IMR-90 (cell line): ENCODE data around the gene HEXIM1. TPM values are rescaled to one million over a fixed set of nuclear protein-coding genes. Genes with fewer than 3 reads are reported as not detected.

Experiments used
- ATAC-seq: fragments of 200-7000 bp; cut with Tn5 transposase; 2 replicates; pipeline ENCODE4 v1.9.1; 2020; ENCODE audit warnings: low read depth, mild to moderate bottlenecking, moderate library complexity
- BruUV-seq: library from RNA; stranded (reverse); fragments of 400-500 nt; replicated peaks from 2 replicates; lab custom pipeline; 2021; lab: Mats Ljungman, UMichigan
- CTCF ChIA-PET: fragments of 300-600 bp; formaldehyde crosslinking; extraction: SDS; loops from one replicate; lab custom pipeline; 2021; ENCODE audit warnings: antibody characterized with exemption; lab: Yijun Ruan, JAX
- POLR2A ChIA-PET: fragments of 300-600 bp; sonication (Branson Sonifier 250); formaldehyde crosslinking; loops from one replicate; lab custom pipeline; 2022; ENCODE audit warnings: antibody characterized with exemption; ENCODE audit not compliant: unreplicated experiment; lab: Charles Lee
- DNase-seq: peaks from one replicate; pipeline ENCODE4 v3.0.0; 2013
- H2AFZ ChIP-seq: replicated peaks from 2 replicates; pipeline ENCODE3; 2013; ENCODE audit warnings: low read length, mild to moderate bottlenecking; ENCODE audit not compliant: poor library complexity
- H2AK5ac ChIP-seq: 2 replicates; pipeline ENCODE4 v1.6.1; 2013; ENCODE audit warnings: low read depth, low read length, inconsistent platforms
- H2AK9ac ChIP-seq: replicated peaks from 2 replicates; pipeline ENCODE3; 2013; ENCODE audit warnings: mild to moderate bottlenecking, low read depth, low read length, moderate library complexity; ENCODE audit not compliant: poor library complexity
- H2BK120ac ChIP-seq: 2 replicates; pipeline ENCODE4 v1.6.1; 2013; ENCODE audit warnings: low read depth, low read length, inconsistent platforms
- H2BK15ac ChIP-seq: 3 replicates; pipeline ENCODE4 v1.6.1; 2013; ENCODE audit warnings: low read depth, low read length, inconsistent platforms
- H2BK20ac ChIP-seq: 2 replicates; pipeline ENCODE4 v1.6.1; 2013; ENCODE audit warnings: low read depth, mild to moderate bottlenecking, inconsistent platforms, low read length, moderate library complexity
- H2BK5ac ChIP-seq: 2 replicates; pipeline ENCODE4 v1.6.1; 2013; ENCODE audit warnings: mild to moderate bottlenecking, low read depth, low read length, inconsistent platforms; ENCODE audit not compliant: poor library complexity, severe bottlenecking
- H3K14ac ChIP-seq: replicated peaks from 2 replicates; pipeline ENCODE4 v1.6.1; 2013; ENCODE audit warnings: low read depth, low read length, inconsistent platforms
- H3K18ac ChIP-seq: 2 replicates; pipeline ENCODE4 v1.6.1; 2013; ENCODE audit warnings: low read depth, low read length, control low read depth
- H3K23ac ChIP-seq: 2 replicates; pipeline ENCODE4 v1.6.1; 2013; ENCODE audit warnings: low read depth, low read length, inconsistent platforms
- H3K27ac ChIP-seq: 2 replicates; pipeline ENCODE4 v1.5.1; 2013; ENCODE audit warnings: mild to moderate bottlenecking, control low read depth, low read length; ENCODE audit not compliant: insufficient read depth
- H3K27me3 ChIP-seq: 2 replicates; pipeline ENCODE4 v1.6.1; 2013; ENCODE audit warnings: low read length; ENCODE audit not compliant: control insufficient read depth, insufficient read depth
- H3K36me3 ChIP-seq: 2 replicates; pipeline ENCODE4 v1.6.1; 2013; ENCODE audit warnings: low read length, mixed read lengths; ENCODE audit not compliant: control insufficient read depth, insufficient read depth
- H3K4ac ChIP-seq: 2 replicates; pipeline ENCODE4 v1.6.1; 2013; ENCODE audit warnings: low read depth, low read length, inconsistent platforms
- H3K4me1 ChIP-seq: 2 replicates; pipeline ENCODE4 v1.6.1; 2013; ENCODE audit warnings: low read length, mixed read lengths; ENCODE audit not compliant: control insufficient read depth, insufficient read depth
- H3K4me2 ChIP-seq: 2 replicates; pipeline ENCODE4 v1.6.1; 2013; ENCODE audit warnings: low read depth, mild to moderate bottlenecking, control low read depth, low read length, moderate library complexity
- H3K4me3 ChIP-seq: 2 replicates; pipeline ENCODE4 v1.5.1; 2013; ENCODE audit warnings: low read depth, mild to moderate bottlenecking, control low read depth, low read length, moderate library complexity; ENCODE audit not compliant: insufficient read depth
- H3K56ac ChIP-seq: 2 replicates; pipeline ENCODE4 v1.6.1; 2013; ENCODE audit warnings: low read length, inconsistent platforms; ENCODE audit not compliant: insufficient read depth; ENCODE audit errors: extremely low read depth
- H3K79me1 ChIP-seq, 2 experiments: 2 replicates each; pipeline ENCODE4 v1.6.1; 2013; ENCODE audit warnings: low read length in 2 of 2, inconsistent platforms in 1 of 2, low read depth in 1 of 2
- H3K9ac ChIP-seq: 2 replicates; pipeline ENCODE4 v1.6.1; 2013; ENCODE audit warnings: low read depth, low read length, control low read depth
- H3K9me1 ChIP-seq: 2 replicates; pipeline ENCODE4 v1.6.1; 2013; ENCODE audit warnings: low read length, inconsistent platforms; ENCODE audit not compliant: insufficient read depth
- H3K9me3 ChIP-seq: 2 replicates; pipeline ENCODE4 v1.6.1; 2013; ENCODE audit warnings: low read length; ENCODE audit not compliant: control insufficient read depth, insufficient read depth
- H4K20me1 ChIP-seq: 2 replicates; pipeline ENCODE4 v1.6.1; 2013; ENCODE audit warnings: low read length, inconsistent platforms; ENCODE audit not compliant: insufficient read depth
- H4K5ac ChIP-seq: 2 replicates; pipeline ENCODE4 v1.6.1; 2013; ENCODE audit warnings: mild to moderate bottlenecking, low read depth, low read length, control low read depth
- H4K8ac ChIP-seq, 2 experiments: 2 replicates each; pipeline ENCODE4 v1.6.1; 2013; ENCODE audit warnings: low read depth in 2 of 2, low read length in 2 of 2, control low read depth in 1 of 2, inconsistent platforms in 1 of 2
- H4K91ac ChIP-seq: 2 replicates; pipeline ENCODE4 v1.6.1; 2013; ENCODE audit warnings: low read depth, low read length, inconsistent platforms; ENCODE audit not compliant: insufficient read depth
- BHLHE40 ChIP-seq: fragments of 150-350 bp; IDR thresholded peaks from 2 replicates; pipeline ENCODE4 v1.6.1; 2016; ENCODE audit warnings: mild to moderate bottlenecking, low read depth, low read length
- CEBPB ChIP-seq: IDR thresholded peaks from 2 replicates; pipeline ENCODE4 v1.6.1; 2012; ENCODE audit warnings: low read depth, low read length, improper control_type of control experiment
- CHD1 ChIP-seq: IDR thresholded peaks from 2 replicates; pipeline ENCODE4 v1.6.1; 2012; ENCODE audit warnings: low read depth, low read length, improper control_type of control experiment
- FOS ChIP-seq: fragments of 150-350 bp; IDR thresholded peaks from 2 replicates; pipeline ENCODE4 v1.6.1; 2016; ENCODE audit warnings: low read depth, low read length
- MAFK ChIP-seq: IDR thresholded peaks from 2 replicates; pipeline ENCODE4 v1.6.1; 2012; ENCODE audit warnings: low read depth, low read length, improper control_type of control experiment
- MAZ ChIP-seq: IDR thresholded peaks from 2 replicates; pipeline ENCODE4 v1.6.1; 2012; ENCODE audit warnings: low read depth, mild to moderate bottlenecking, low read length, improper control_type of control experiment, moderate library complexity, borderline replicate concordance
- MXI1 ChIP-seq: IDR thresholded peaks from 2 replicates; pipeline ENCODE4 v1.6.1; 2012; ENCODE audit warnings: low read depth, mild to moderate bottlenecking, low read length, moderate library complexity, borderline replicate concordance
- NFE2L2 ChIP-seq: fragments of 150-350 bp; IDR thresholded peaks from 2 replicates; pipeline ENCODE4 v1.6.1; 2016; ENCODE audit warnings: low read depth, mild to moderate bottlenecking, low read length
- POLR2A ChIP-seq: IDR thresholded peaks from 2 replicates; pipeline ENCODE4 v1.6.1; 2012; ENCODE audit warnings: mild to moderate bottlenecking, low read depth, low read length
- RAD21 ChIP-seq: IDR thresholded peaks from 2 replicates; pipeline ENCODE4 v1.6.1; 2012; ENCODE audit warnings: low read length, improper control_type of control experiment
- RCOR1 ChIP-seq: IDR thresholded peaks from 2 replicates; pipeline ENCODE4 v1.6.1; 2012; ENCODE audit warnings: mild to moderate bottlenecking, low read length, improper control_type of control experiment; ENCODE audit not compliant: insufficient replicate concordance
- RFX5 ChIP-seq: IDR thresholded peaks from 2 replicates; pipeline ENCODE4 v1.8.0; 2012; ENCODE audit warnings: low read depth, mild to moderate bottlenecking, low read length, moderate library complexity
- SMC3 ChIP-seq: fragments of 150-350 bp; IDR thresholded peaks from 2 replicates; pipeline ENCODE4 v1.6.1; 2016; ENCODE audit warnings: low read depth, mild to moderate bottlenecking, antibody characterized with exemption, low read length, moderate library complexity
- WGBS, 2 experiments: methylation state at CpG; one replicate each; pipeline versions ENCODE4 v1.1.5 to v1.1.7; 2013; ENCODE audit warnings: missing lambda C conversion rate in 2 of 2; ENCODE audit not compliant: insufficient read length in 1 of 2; ENCODE audit errors: extremely low coverage in 2 of 2; 5-methylcytosine and 5-hydroxymethylcytosine counted together
- dilution Hi-C: fragments of 300-500 bp; cut with HindIII; formaldehyde crosslinking; loops from one replicate; pipeline ENCODE4 v1.14.3; 2018; ENCODE audit warnings: low sequenced_read_pairs; ENCODE audit not compliant: unreplicated experiment
- in situ Hi-C: fragments of 300-500 bp; cut with MboI; formaldehyde crosslinking; loops from 3 replicates; pipeline ENCODE4 v1.14.3; 2019; ENCODE audit warnings: low sequenced_read_pairs, inconsistent platforms, mixed read lengths
- intact Hi-C: fragments of 100-400 bp; cut with micrococcal nuclease; formaldehyde crosslinking; loops from 2 replicates; pipeline ENCODE4 v1.10.0; 2022
- polyA plus RNA-seq, 3 experiments: library from polyadenylated mRNA; depleted of rRNA; stranded (reverse); fragments of >200 nt; gene quantifications; 2 replicates each; pipeline ENCODE4 v1.2.3, GENCODE V29; 2012; ENCODE audit warnings: low replicate concordance in 1 of 3
- total RNA-seq: library from RNA; depleted of rRNA; stranded (reverse); fragments of >200 nt; gene quantifications from 2 replicates; pipeline ENCODE4 v1.2.3, GENCODE V29; 2012
- TF ChIP-seq, protein P1 (sequence below): fragments of 150-350 bp; IDR thresholded peaks from 2 replicates; pipeline ENCODE4 v1.6.1; 2016; ENCODE audit warnings: low read depth, mild to moderate bottlenecking, low read length, moderate library complexity, borderline replicate concordance
- TF ChIP-seq, protein P2 (sequence below): fragments of 150-350 bp; IDR thresholded peaks from 2 replicates; pipeline ENCODE4 v1.6.1; 2017; ENCODE audit warnings: mild to moderate bottlenecking, antibody characterized with exemption, low read length, low read depth
- TF ChIP-seq, protein P3 (sequence below): conservative IDR thresholded peaks from 2 replicates; pipeline ENCODE4 v1.5.1; 2012; ENCODE audit warnings: mild to moderate bottlenecking, low read depth, low read length, improper control_type of control experiment

The HEXIM1 gene
- total and polyA plus RNA-seq, 2 of the 4 experiments (the other 2 are of a cell fraction) = 5.9 to 14.5 TPM

DNA sequence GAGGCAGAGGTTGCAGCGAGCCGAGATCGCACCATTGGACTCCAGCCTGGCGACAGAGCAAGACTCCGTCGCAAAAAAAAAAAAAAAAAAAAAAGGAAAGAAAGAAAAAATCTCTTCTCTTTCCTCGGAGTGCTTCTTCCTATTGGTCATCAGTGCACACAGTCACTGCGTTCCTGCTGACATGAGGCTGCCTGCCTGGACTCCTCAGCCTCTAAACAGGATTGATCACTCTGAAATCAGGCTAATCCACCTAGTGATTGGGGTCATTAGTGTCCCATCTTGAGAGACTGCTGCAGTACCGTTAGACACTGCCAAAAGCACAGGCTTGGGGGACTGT lies 46.8 kb upstream of the HEXIM1 start:
- CTCF ChIA-PET = no interaction called here
- H3K4ac ChIP-seq = no peak overlapping the region
- H3K27me3 ChIP-seq = no peaks in the 10 kb centered on the region
- no peaks in the 10 kb centered on the region for H3K9me1 ChIP-seq
- no peak overlapping the region for H2AK5ac ChIP-seq
- no peak for DNase-seq
- dilution Hi-C loops (no loop called here), intact Hi-C loops (no loop called here), in situ Hi-C loops (no loop called here)
- peak overlapping the region; percentile 51 for H2AK9ac ChIP-seq
- H3K27ac ChIP-seq = no peak overlapping the region
- no TSS peak for BruUV-seq
- POLR2A ChIA-PET = no interaction called here
- no peak overlapping the region; a peak in 1 of 4 replicates for H4K8ac ChIP-seq
- WGBS, 2 experiments = 50% methylated on average over 1 of the region's 9 CpGs; no CpG with 5 or more reads in 1 of the 2 experiments
- peaks cover 85% of the 10 kb centered on the region for H3K36me3 ChIP-seq
- H2AFZ ChIP-seq = no peak overlapping the region
- no peak overlapping the region for H3K18ac ChIP-seq
- H2BK20ac ChIP-seq = no peak overlapping the region
- no peaks in the 10 kb centered on the region for H3K9me3 ChIP-seq
- peaks cover 4% of the 10 kb centered on the region; the same call in 1 of the 2 replicates for H4K20me1 ChIP-seq
- no peak overlapping the region for H3K4me2 ChIP-seq
- no peak overlapping the region for H3K9ac ChIP-seq
- peaks cover 13 to 63% of the 10 kb centered on the region in 2 experiments for H3K79me1 ChIP-seq
- no peak overlapping the region for H3K23ac ChIP-seq
- H2BK15ac ChIP-seq = no peak overlapping the region
- peaks cover 7% of the 10 kb centered on the region; the same call in 1 of the 2 replicates for H3K4me1 ChIP-seq
- H4K5ac ChIP-seq = no peak overlapping the region
- H2BK120ac ChIP-seq = no peak overlapping the region
- H3K4me3 ChIP-seq = no peak overlapping the region
- no peak overlapping the region for H3K56ac ChIP-seq
- ATAC-seq = no peak
- no peak overlapping the region for H4K91ac ChIP-seq
- H2BK5ac ChIP-seq = no peak overlapping the region
- TF ChIP-seq RFX5 (no peak), SMC3 (no peak), CHD1 (no peak), CEBPB (no peak), NFE2L2 (no peak), RAD21 (no peak), BHLHE40 (no peak), MAFK (no peak), POLR2A (no peak), MXI1 (no peak), MAZ (no peak), RCOR1 (no peak), FOS (no peak)
- TF ChIP-seq, protein P1, sequence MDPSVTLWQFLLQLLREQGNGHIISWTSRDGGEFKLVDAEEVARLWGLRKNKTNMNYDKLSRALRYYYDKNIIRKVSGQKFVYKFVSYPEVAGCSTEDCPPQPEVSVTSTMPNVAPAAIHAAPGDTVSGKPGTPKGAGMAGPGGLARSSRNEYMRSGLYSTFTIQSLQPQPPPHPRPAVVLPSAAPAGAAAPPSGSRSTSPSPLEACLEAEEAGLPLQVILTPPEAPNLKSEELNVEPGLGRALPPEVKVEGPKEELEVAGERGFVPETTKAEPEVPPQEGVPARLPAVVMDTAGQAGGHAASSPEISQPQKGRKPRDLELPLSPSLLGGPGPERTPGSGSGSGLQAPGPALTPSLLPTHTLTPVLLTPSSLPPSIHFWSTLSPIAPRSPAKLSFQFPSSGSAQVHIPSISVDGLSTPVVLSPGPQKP = no peak
- TF ChIP-seq, protein P2, sequence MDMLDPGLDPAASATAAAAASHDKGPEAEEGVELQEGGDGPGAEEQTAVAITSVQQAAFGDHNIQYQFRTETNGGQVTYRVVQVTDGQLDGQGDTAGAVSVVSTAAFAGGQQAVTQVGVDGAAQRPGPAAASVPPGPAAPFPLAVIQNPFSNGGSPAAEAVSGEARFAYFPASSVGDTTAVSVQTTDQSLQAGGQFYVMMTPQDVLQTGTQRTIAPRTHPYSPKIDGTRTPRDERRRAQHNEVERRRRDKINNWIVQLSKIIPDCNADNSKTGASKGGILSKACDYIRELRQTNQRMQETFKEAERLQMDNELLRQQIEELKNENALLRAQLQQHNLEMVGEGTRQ = no peak
- TF ChIP-seq, protein P3, sequence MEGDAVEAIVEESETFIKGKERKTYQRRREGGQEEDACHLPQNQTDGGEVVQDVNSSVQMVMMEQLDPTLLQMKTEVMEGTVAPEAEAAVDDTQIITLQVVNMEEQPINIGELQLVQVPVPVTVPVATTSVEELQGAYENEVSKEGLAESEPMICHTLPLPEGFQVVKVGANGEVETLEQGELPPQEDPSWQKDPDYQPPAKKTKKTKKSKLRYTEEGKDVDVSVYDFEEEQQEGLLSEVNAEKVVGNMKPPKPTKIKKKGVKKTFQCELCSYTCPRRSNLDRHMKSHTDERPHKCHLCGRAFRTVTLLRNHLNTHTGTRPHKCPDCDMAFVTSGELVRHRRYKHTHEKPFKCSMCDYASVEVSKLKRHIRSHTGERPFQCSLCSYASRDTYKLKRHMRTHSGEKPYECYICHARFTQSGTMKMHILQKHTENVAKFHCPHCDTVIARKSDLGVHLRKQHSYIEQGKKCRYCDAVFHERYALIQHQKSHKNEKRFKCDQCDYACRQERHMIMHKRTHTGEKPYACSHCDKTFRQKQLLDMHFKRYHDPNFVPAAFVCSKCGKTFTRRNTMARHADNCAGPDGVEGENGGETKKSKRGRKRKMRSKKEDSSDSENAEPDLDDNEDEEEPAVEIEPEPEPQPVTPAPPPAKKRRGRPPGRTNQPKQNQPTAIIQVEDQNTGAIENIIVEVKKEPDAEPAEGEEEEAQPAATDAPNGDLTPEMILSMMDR = no peak
- H3K14ac ChIP-seq = no peak overlapping the region
